Suppressor macrophage treated with lipopolysaccharide for 1 hour (primary cell): ENCODE measurements around the gene GTSE1.
"Not testable (repeated sequence)": the region's sequence is repeated elsewhere in the genome, so short reads cannot be mapped to it uniquely, and the experiment has no call there.

ENCODE experiments used
- DNase-seq, 3 donors: peaks; one replicate each; pipeline ENCODE4 v3.0.0-alpha.2; 2020 to 2022

Gene GTSE1

GRCh38 chr22:46293577-46294260 is 3.0 kb upstream of the GTSE1 start:
- peak; percentile 81 to 88 (median 85) for DNase-seq

GRCh38 chr22:46294784-46295183 is 1.9 kb upstream of the GTSE1 start:
- no peak for DNase-seq

- no peak for DNase-seq
Observed at GRCh38 chr22:46295277-46295971, 1.2 kb upstream of the GTSE1 start.

GRCh38 chr22:46297151-46297812 is 612 bp downstream of the GTSE1 start:
- peak; percentile 17 to 41 (median 24) for DNase-seq

- no peak for DNase-seq
Observed at GRCh38 chr22:46299101-46299500, 2.4 kb downstream of the GTSE1 start.

- no peak for DNase-seq
Observed at GRCh38 chr22:46300491-46300890, 3.8 kb downstream of the GTSE1 start.

- no peak for DNase-seq
Observed at GRCh38 chr22:46303347-46303965, 6.8 kb downstream of the GTSE1 start.

GRCh38 chr22:46308283-46308988 is 11.8 kb downstream of the GTSE1 start:
- no peak for DNase-seq

GRCh38 chr22:46309526-46310085 is 12.9 kb downstream of the GTSE1 start:
- no peak for DNase-seq

- DNase-seq, result no peak
Observed at GRCh38 chr22:46312056-46312455, 15.4 kb downstream of the GTSE1 start.

GRCh38 chr22:46312848-46313247 is 16.2 kb downstream of the GTSE1 start:
- DNase-seq, result not testable (repeated sequence)

GRCh38 chr22:46315976-46316375 is 19.3 kb downstream of the GTSE1 start:
- no peak for DNase-seq

GRCh38 chr22:46317646-46318045 is 21.0 kb downstream of the GTSE1 start:
- DNase-seq, result no peak

GRCh38 chr22:46318576-46318975 is 21.9 kb downstream of the GTSE1 start:
- DNase-seq, result no peak

GRCh38 chr22:46319319-46319718 is 22.6 kb downstream of the GTSE1 start:
- DNase-seq, result no peak

GRCh38 chr22:46320166-46320710 is 23.6 kb downstream of the GTSE1 start:
- no peak for DNase-seq

GRCh38 chr22:46320716-46321386 is 24.2 kb downstream of the GTSE1 start:
- DNase-seq, result no peak

GRCh38 chr22:46322711-46323110 is 26.0 kb downstream of the GTSE1 start:
- DNase-seq, result no peak

- no peak for DNase-seq
Observed at GRCh38 chr22:46323162-46323561, 26.5 kb downstream of the GTSE1 start.

GRCh38 chr22:46326066-46326680 is 29.5 kb downstream of the GTSE1 start:
- DNase-seq, result no peak
